Activated CD8-positive, alpha-beta T cell treated with anti-CD3 and anti-CD28 coated beads for 36 hours (primary cell): Measurements from ENCODE around the gene ARMCX4. TPM values are rescaled to one million over a fixed set of nuclear protein-coding genes. Genes with fewer than 3 reads are reported as not detected.

ENCODE experiments used
- ATAC-seq: fragments of 200-7000 bp; cut with Tn5 transposase; one replicate; pipeline ENCODE4 v1.10.0; 2021; ENCODE audit warnings: mild to moderate bottlenecking, moderate library complexity
- CTCF ChIA-PET: fragments of 350-600 bp; sonication (Branson Sonifier 250); formaldehyde crosslinking; loops from one replicate; lab custom pipeline; 2021; ENCODE audit warnings: antibody characterized with exemption; lab: Charles Lee
- POLR2A ChIA-PET: fragments of 350-600 bp; sonication (Branson Sonifier 250); formaldehyde crosslinking; loops from one replicate; lab custom pipeline; 2021; ENCODE audit warnings: antibody characterized with exemption; lab: Charles Lee
- DNase-seq: peaks from one replicate; pipeline ENCODE4 v3.0.0-alpha.2; 2020
- H3K27ac Mint-ChIP-seq: one replicate; pipeline ENCODE4 v1.8.0; 2021; ENCODE audit warnings: mild to moderate bottlenecking, mixed read lengths
- H3K27me3 Mint-ChIP-seq: one replicate; pipeline ENCODE4 v1.8.0; 2021; ENCODE audit warnings: mixed read lengths
- H3K36me3 Mint-ChIP-seq: one replicate; pipeline ENCODE4 v1.8.0; 2021; ENCODE audit warnings: low read depth, mixed read lengths
- H3K4me1 Mint-ChIP-seq: one replicate; pipeline ENCODE4 v1.8.0; 2021; ENCODE audit warnings: low read depth, mixed read lengths
- H3K4me3 Mint-ChIP-seq: one replicate; pipeline ENCODE4 v1.8.0; 2021; ENCODE audit warnings: mild to moderate bottlenecking, moderate library complexity, mixed read lengths
- H3K9me3 Mint-ChIP-seq: one replicate; pipeline ENCODE4 v1.8.0; 2021; ENCODE audit warnings: mixed read lengths
- intact Hi-C: fragments of 100-400 bp; cut with micrococcal nuclease; formaldehyde crosslinking; loops from one replicate; pipeline ENCODE4 v1.10.0; 2022
- total RNA-seq, 2 experiments: library from RNA; stranded (reverse); gene quantifications; one replicate each; pipeline ENCODE4 v1.2.3, GENCODE V29; 2021
- TF ChIP-seq, protein P1 (sequence below): fragments of 200-600 bp; IDR thresholded peaks from one replicate; pipeline ENCODE4 v1.8.0; 2022; ENCODE audit warnings: antibody characterized with exemption, mild to moderate bottlenecking

The ARMCX4 gene
- total RNA-seq, 2 experiments from 2014 or later: 4.8 to 5.8 TPM

GRCh38 chrX:101452056-101452455 lies 33.2 kb upstream of the ARMCX4 start:
- DNase-seq (no peak), ATAC-seq (no peak)
- H3K4me1 Mint-ChIP-seq: no peaks in the 10 kb centered on the region
- no peak overlapping the region for H3K27ac Mint-ChIP-seq
- H3K9me3 Mint-ChIP-seq: no peaks in the 10 kb centered on the region
- no peaks in the 10 kb centered on the region for H3K27me3 Mint-ChIP-seq
- ChIA-PET CTCF (no interaction called here), POLR2A (no interaction called here)
- intact Hi-C loops: no loop called here
- H3K4me3 Mint-ChIP-seq: no peak overlapping the region
- TF ChIP-seq, protein P1, sequence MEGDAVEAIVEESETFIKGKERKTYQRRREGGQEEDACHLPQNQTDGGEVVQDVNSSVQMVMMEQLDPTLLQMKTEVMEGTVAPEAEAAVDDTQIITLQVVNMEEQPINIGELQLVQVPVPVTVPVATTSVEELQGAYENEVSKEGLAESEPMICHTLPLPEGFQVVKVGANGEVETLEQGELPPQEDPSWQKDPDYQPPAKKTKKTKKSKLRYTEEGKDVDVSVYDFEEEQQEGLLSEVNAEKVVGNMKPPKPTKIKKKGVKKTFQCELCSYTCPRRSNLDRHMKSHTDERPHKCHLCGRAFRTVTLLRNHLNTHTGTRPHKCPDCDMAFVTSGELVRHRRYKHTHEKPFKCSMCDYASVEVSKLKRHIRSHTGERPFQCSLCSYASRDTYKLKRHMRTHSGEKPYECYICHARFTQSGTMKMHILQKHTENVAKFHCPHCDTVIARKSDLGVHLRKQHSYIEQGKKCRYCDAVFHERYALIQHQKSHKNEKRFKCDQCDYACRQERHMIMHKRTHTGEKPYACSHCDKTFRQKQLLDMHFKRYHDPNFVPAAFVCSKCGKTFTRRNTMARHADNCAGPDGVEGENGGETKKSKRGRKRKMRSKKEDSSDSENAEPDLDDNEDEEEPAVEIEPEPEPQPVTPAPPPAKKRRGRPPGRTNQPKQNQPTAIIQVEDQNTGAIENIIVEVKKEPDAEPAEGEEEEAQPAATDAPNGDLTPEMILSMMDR: no peak
- H3K36me3 Mint-ChIP-seq: peaks cover 26% of the 10 kb centered on the region

GRCh38 chrX:101460669-101461068 lies 24.6 kb upstream of the ARMCX4 start:
- ATAC-seq: no peak
- POLR2A ChIA-PET: interaction anchor here (0.6 kb wide), 1 partner anchor 1749 kb away, joined by 3 read pairs; no protein-coding TSS in a partner anchor
- Mint-ChIP-seq H3K27me3 (no peaks in the 10 kb centered on the region), H3K4me1 (no peaks in the 10 kb centered on the region), H3K4me3 (no peak overlapping the region), H3K9me3 (no peaks in the 10 kb centered on the region), H3K36me3 (no peaks in the 10 kb centered on the region), H3K27ac (no peak overlapping the region)
- DNase-seq: no peak
- TF ChIP-seq, protein P1: no peak
- intact Hi-C loops: no loop called here
- CTCF ChIA-PET: no interaction called here

DNA sequence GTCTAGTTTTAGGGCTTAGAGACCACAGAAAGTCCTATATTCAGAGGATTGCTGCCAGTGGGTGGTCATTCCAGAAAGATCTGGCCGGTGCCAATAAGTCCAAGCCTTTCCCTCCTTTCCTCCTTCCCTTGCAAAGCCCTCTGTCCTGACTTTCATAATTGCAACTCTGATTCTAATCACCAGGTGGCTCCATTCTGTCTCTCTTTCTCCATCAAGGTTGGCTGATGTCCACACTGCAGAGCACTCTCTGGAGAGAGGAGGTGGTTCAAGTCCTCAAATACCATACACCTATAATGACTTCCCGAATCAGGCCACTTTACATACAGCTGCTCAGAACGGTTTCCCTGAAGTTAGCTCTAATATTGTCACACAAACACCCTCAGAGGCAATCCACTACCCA lies 22.4 kb upstream of the ARMCX4 start:
- no peaks in the 10 kb centered on the region for H3K36me3 Mint-ChIP-seq
- no peak overlapping the region for H3K4me3 Mint-ChIP-seq
- ChIA-PET CTCF (no interaction called here), POLR2A (no interaction called here)
- no peaks in the 10 kb centered on the region for H3K9me3 Mint-ChIP-seq
- intact Hi-C loops: no loop called here
- no peak for DNase-seq
- no peaks in the 10 kb centered on the region for H3K4me1 Mint-ChIP-seq
- no peaks in the 10 kb centered on the region for H3K27me3 Mint-ChIP-seq
- TF ChIP-seq, protein P1: no peak
- no peak for ATAC-seq
- H3K27ac Mint-ChIP-seq: no peak overlapping the region

GRCh38 chrX:101478366-101478765 lies 6.9 kb upstream of the ARMCX4 start:
- H3K27ac Mint-ChIP-seq: no peak overlapping the region
- H3K9me3 Mint-ChIP-seq: no peaks in the 10 kb centered on the region
- no peak overlapping the region for H3K4me3 Mint-ChIP-seq
- intact Hi-C loops: no loop called here
- no peak for DNase-seq
- TF ChIP-seq, protein P1: no peak
- no peaks in the 10 kb centered on the region for H3K27me3 Mint-ChIP-seq
- ATAC-seq: no peak
- ChIA-PET CTCF (no interaction called here), POLR2A (no interaction called here)
- no peaks in the 10 kb centered on the region for H3K4me1 Mint-ChIP-seq
- H3K36me3 Mint-ChIP-seq: no peaks in the 10 kb centered on the region

- no peaks in the 10 kb centered on the region for H3K27me3 Mint-ChIP-seq
- POLR2A ChIA-PET: no interaction called here
- intact Hi-C loops: no loop called here
- no peak overlapping the region for H3K4me3 Mint-ChIP-seq
- no peak for ATAC-seq
- no peak for DNase-seq
- no peaks in the 10 kb centered on the region for H3K9me3 Mint-ChIP-seq
- no peaks in the 10 kb centered on the region for H3K36me3 Mint-ChIP-seq
- CTCF ChIA-PET: no interaction called here
- peaks cover 7% of the 10 kb centered on the region for H3K4me1 Mint-ChIP-seq
- TF ChIP-seq, protein P1: no peak
- H3K27ac Mint-ChIP-seq: no peak overlapping the region
These were observed 3.0 kb upstream of the ARMCX4 start for GRCh38 chrX:101482296-101482695.
